Measurements from ENCODE around the gene ARHGAP45.

DNA sequence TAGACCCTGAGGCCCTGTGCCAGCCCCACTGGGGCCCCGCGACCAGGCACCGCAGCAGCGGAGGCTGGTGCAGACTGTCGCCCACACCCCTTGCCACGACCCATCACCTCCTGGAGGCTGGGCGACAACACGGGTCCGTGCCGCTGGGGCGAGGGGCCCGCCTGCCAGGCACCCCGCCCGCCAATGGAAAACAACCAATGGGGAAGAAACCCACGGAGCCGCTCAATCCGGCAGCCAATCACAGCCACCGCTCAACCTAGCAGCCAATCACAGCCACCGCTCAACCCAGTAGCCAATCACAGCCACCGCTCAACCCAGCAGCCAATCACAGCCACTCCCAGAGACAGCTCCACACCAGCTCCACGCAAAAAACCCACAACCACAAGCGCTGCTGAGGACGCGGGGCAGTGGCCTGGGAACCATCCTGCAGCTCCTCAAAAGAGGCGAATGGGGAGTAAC lies 66.5 kb downstream of the ARHGAP45 start:
- TF ChIP-seq, protein P1, sequence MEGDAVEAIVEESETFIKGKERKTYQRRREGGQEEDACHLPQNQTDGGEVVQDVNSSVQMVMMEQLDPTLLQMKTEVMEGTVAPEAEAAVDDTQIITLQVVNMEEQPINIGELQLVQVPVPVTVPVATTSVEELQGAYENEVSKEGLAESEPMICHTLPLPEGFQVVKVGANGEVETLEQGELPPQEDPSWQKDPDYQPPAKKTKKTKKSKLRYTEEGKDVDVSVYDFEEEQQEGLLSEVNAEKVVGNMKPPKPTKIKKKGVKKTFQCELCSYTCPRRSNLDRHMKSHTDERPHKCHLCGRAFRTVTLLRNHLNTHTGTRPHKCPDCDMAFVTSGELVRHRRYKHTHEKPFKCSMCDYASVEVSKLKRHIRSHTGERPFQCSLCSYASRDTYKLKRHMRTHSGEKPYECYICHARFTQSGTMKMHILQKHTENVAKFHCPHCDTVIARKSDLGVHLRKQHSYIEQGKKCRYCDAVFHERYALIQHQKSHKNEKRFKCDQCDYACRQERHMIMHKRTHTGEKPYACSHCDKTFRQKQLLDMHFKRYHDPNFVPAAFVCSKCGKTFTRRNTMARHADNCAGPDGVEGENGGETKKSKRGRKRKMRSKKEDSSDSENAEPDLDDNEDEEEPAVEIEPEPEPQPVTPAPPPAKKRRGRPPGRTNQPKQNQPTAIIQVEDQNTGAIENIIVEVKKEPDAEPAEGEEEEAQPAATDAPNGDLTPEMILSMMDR (conservative IDR thresholded peaks at IDR 0.05; ENCODE audit: low read depth, low read length): no peak
- TF ChIP-seq EZH2 (IDR thresholded peaks at IDR 0.05; ENCODE audit: low read length, unreplicated experiment): no peak
